Brain microvascular endothelial cell (primary cell): ENCODE data around the gene FBXL15.

Experiments
- DNase-seq: peaks from one replicate; pipeline ENCODE4 v3.0.0-alpha.2; 2020
- H3K27ac ChIP-seq: fragments of 250-450 bp; sonication (Bioruptor Pico); 2 replicates; pipeline ENCODE4 v1.5.1; 2020; ENCODE audit warnings: mild to moderate bottlenecking, moderate library complexity
- H3K27me3 ChIP-seq: fragments of 250-450 bp; sonication (Bioruptor Pico); replicated peaks from 2 replicates; pipeline ENCODE4 v1.5.1; 2020; ENCODE audit warnings: mild to moderate bottlenecking
- H3K36me3 ChIP-seq: fragments of 250-450 bp; sonication (Bioruptor Pico); replicated peaks from 2 replicates; pipeline ENCODE4 v1.5.1; 2020; ENCODE audit warnings: mild to moderate bottlenecking
- H3K4me3 ChIP-seq: 2 replicates; pipeline ENCODE4 v1.5.1; 2011; ENCODE audit warnings: low read depth, mild to moderate bottlenecking, control low read depth, low read length, moderate library complexity
- in situ Hi-C: cut with HindIII; loops from 2 replicates; pipeline ENCODE4 v1.10.0; 2017; ENCODE audit warnings: low sequenced_read_pairs, low pct_ligation_motif_present
- TF ChIP-seq, protein P1 (sequence below): IDR thresholded peaks from 2 replicates; pipeline ENCODE4 v1.5.1; 2011; ENCODE audit warnings: low read depth, mild to moderate bottlenecking, moderate library complexity, low read length, control low read depth, inconsistent platforms; ENCODE audit errors: missing control alignments

FBXL15 gene

DNA sequence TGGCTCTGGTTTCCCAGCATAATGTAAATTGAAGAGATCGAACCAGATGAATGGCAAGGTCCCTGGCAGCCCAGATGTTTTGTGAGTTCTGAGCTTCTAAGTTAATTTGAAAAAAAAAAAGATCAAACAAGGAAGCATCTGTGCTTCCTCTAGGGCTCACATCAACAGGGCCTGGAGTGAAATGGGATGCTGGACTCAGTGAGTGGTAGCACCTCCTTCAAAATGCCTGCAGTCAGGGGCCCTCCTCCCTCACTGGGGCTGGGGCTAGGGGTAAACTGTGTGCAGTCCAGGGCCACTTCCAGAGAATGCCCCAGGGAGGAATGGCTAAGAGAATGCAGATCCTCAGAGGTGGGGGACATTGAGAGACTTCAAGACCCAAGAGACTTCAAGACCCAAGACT, 17.7 kb downstream of the FBXL15 start:
- in situ Hi-C loops: no loop called here
- H3K27ac ChIP-seq: no peak overlapping the region
- no peak overlapping the region for H3K4me3 ChIP-seq

DNA sequence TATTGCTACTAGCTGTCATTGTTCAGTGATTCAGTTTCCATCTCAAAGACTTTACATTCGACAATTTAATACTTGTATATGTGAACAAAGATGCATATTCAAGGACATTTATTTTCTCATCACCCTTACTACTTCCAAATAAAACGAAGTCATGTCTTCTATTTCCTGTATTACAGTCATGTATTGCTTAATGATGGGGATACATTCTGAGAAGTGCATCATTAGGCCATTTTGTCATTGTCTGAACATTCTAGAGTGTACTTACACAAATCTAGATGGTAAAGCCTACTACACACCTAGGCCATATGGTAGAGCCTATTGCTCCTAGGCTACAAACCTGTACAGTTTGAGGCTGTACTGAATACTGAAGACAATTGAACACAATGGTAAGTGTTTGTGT, 24.2 kb downstream of the FBXL15 start:
- DNase-seq: no peak
- Histone ChIP-seq H3K27me3 (no peaks in the 10 kb centered on the region), H3K27ac (no peak overlapping the region), H3K4me3 (no peak overlapping the region), H3K36me3 (no peaks in the 10 kb centered on the region)
- TF ChIP-seq, protein P1, sequence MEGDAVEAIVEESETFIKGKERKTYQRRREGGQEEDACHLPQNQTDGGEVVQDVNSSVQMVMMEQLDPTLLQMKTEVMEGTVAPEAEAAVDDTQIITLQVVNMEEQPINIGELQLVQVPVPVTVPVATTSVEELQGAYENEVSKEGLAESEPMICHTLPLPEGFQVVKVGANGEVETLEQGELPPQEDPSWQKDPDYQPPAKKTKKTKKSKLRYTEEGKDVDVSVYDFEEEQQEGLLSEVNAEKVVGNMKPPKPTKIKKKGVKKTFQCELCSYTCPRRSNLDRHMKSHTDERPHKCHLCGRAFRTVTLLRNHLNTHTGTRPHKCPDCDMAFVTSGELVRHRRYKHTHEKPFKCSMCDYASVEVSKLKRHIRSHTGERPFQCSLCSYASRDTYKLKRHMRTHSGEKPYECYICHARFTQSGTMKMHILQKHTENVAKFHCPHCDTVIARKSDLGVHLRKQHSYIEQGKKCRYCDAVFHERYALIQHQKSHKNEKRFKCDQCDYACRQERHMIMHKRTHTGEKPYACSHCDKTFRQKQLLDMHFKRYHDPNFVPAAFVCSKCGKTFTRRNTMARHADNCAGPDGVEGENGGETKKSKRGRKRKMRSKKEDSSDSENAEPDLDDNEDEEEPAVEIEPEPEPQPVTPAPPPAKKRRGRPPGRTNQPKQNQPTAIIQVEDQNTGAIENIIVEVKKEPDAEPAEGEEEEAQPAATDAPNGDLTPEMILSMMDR: no peak
- in situ Hi-C loops: no loop called here

More for the DNA sequence above, 17.7 kb downstream of the FBXL15 start:
- Histone ChIP-seq H3K36me3 (no peaks in the 10 kb centered on the region), H3K27me3 (no peaks in the 10 kb centered on the region)
- DNase-seq: no peak
- TF ChIP-seq, protein P1: no peak

DNA sequence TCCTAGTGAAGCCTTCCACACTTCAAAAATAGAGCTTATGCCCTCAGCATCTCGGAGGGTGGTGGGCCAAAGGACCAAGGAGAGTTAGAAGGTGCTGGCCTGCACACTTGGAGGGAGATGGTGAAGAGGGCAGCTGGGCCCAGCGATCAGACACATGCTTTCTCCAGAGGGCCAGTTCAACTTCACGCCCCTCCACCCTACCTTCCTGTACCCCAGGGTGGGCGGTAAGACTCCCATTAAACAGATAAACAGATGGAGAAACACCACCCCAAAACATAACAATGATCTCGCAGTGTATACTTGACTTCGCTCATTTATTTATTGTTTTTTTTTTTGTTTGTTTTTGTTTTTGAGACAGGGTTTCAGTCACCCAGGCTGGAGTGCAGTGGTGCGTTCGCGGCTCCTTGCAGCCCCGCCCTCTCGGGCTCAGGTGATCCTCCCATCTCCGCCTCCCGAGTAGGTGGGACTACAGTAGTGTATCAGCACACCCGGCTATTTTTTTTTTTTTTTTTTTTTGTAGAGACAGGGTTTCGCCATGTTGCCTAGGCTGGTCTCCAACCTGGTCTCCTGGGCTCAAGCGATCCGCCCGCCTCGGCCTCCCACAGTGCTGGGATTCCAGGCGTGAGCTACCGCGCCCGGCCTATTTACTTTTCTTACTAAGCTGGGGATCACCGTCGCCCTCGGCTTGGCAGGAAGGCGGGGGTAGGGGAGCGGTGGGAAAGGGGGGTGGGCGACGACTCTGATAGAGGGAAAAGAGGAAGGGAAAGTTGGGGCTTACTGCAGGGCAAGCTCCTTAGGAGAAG, 28.9 kb downstream of the FBXL15 start:
- Histone ChIP-seq H3K36me3 (no peaks in the 10 kb centered on the region), H3K27ac (no peak overlapping the region), H3K27me3 (no peaks in the 10 kb centered on the region), H3K4me3 (peak overlapping the region; percentile 70)
- TF ChIP-seq, protein P1: no peak
- peak; percentile 42 for DNase-seq
- in situ Hi-C loops: no loop called here

DNA sequence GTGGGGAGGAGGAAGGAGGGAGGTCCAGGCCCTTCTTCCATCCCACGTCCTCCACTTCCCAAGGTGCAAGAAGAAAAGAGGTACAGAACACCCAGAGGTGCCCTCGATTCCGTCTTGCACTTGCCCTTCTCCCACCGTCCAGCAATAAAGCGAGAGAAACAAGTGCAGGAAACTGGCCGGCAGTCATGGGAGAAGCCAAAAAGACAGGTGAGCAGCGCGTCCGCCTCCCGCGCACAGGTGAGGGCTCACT, 29.4 kb downstream of the FBXL15 start:
- Histone ChIP-seq H3K4me3 (peak overlapping the region; percentile 70), H3K36me3 (no peaks in the 10 kb centered on the region), H3K27me3 (no peaks in the 10 kb centered on the region), H3K27ac (no peak overlapping the region)
- DNase-seq: no peak
- TF ChIP-seq, protein P1: no peak
- in situ Hi-C loops: no loop called here

DNA sequence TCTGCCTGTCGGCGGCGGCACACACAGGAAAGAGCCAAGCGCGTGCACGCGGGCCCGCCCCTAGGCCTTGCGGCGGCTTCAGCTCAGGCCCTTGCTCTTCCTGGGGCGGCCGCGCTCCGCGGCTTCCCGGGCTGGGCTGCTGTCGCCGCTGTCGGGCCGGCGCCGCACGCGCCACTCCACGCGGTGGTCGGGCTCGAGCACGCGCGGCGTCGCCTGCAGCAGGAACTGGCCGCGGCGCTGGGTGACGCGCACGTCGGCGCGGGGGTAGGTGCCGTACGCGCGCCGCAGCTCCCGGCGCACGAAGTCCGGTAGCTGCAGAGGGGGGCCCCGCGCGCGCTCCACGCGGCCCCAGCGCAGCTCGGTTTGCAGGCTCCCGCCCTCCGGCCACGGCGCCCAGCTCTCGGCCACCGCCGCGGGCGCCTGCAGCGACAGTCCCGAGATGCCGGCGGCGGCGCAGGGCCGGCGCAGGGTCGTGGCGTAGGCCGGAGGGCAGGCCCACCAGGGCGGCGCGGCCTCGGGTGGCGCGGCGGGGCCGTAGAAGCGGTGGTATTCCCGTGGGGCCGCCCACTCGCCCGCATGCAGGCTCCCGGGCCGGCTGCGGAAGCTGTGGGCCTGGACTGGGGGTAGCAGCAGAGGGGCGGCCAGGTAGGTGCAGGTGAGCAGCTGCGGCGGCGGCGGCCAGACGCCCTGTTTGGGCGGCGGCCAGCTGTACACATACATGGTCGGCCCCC, 29.9 kb downstream of the FBXL15 start:
- in situ Hi-C loops: no loop called here
- Histone ChIP-seq H3K4me3 (peak overlapping the region; percentile 70), H3K27me3 (no peaks in the 10 kb centered on the region), H3K36me3 (no peaks in the 10 kb centered on the region), H3K27ac (no peak overlapping the region)
- peak; percentile 42 for DNase-seq
- TF ChIP-seq, protein P1: no peak
